H1 (cell line): Measurements from ENCODE around the gene FKBP1A. TPM values are rescaled to one million over a fixed set of nuclear protein-coding genes. Genes with fewer than 3 reads are reported as not detected.

Experiments
- CTCF ChIA-PET: fragments of 300-600 bp; sonication (Branson Sonifier 250); formaldehyde crosslinking; loops from one replicate; lab custom pipeline; 2021; ENCODE audit not compliant: partially characterized antibody; lab: Charles Lee
- POLR2A ChIA-PET: fragments of 300-600 bp; sonication (Branson Sonifier 250); formaldehyde crosslinking; loops from one replicate; lab custom pipeline; 2021; ENCODE audit warnings: inconsistent platforms; ENCODE audit not compliant: partially characterized antibody; lab: Charles Lee
- DNase-seq, 2 experiments: peaks; one replicate each; pipeline versions ENCODE4 v3.0.0 to v3.0.0-alpha.2; 2010 to 2022; ENCODE audit warnings: low spot score in 2 of 2, low read depth in 1 of 2, mixed read lengths in 1 of 2
- FAIRE-seq: peaks from 2 replicates; lab custom pipeline; 2011; peaks lifted over from hg19 to GRCh38; lab: Jason Lieb, UNC
- H2AFZ ChIP-seq: 2 replicates; pipeline ENCODE4 v1.8.1; 2012; ENCODE audit warnings: low read length, inconsistent platforms
- H2AK5ac ChIP-seq: 2 replicates; pipeline ENCODE4 v1.6.1; 2013; ENCODE audit warnings: low read depth, low read length
- H2BK120ac ChIP-seq: replicated peaks from 2 replicates; pipeline ENCODE3; 2013; ENCODE audit warnings: low read depth, low read length, inconsistent platforms
- H2BK12ac ChIP-seq: 2 replicates; pipeline ENCODE4 v1.6.1; 2013; ENCODE audit warnings: low read depth, low read length
- H2BK15ac ChIP-seq: 2 replicates; pipeline ENCODE4 v1.6.1; 2013; ENCODE audit warnings: low read length
- H2BK20ac ChIP-seq: 2 replicates; pipeline ENCODE4 v1.6.1; 2013; ENCODE audit warnings: low read length
- H2BK5ac ChIP-seq: 2 replicates; pipeline ENCODE4 v1.6.1; 2013; ENCODE audit warnings: low read depth, low read length
- H3K14ac ChIP-seq: 2 replicates; pipeline ENCODE4 v1.6.1; 2013; ENCODE audit warnings: inconsistent platforms; ENCODE audit not compliant: insufficient read length
- H3K18ac ChIP-seq: 2 replicates; pipeline ENCODE4 v1.6.1; 2013; ENCODE audit warnings: low read length; ENCODE audit errors: extremely low read depth
- H3K23ac ChIP-seq: 2 replicates; pipeline ENCODE4 v1.6.1; 2013; ENCODE audit warnings: inconsistent platforms; ENCODE audit not compliant: insufficient read length
- H3K23me2 ChIP-seq: 2 replicates; pipeline ENCODE4 v1.6.1; 2013; ENCODE audit warnings: low read depth, low read length
- H3K27ac ChIP-seq: 2 replicates; pipeline ENCODE4 v1.6.1; 2011; ENCODE audit warnings: low read depth, low read length, inconsistent platforms
- H3K27me3 ChIP-seq, 4 experiments: replicated peaks in 1 of 4; 1 replicate in 1 of 4; 2 replicates in 3 of 4; pipeline versions ENCODE4 v1.6.1 to v1.8.1; 2011 to 2013; ENCODE audit warnings: low read length in 3 of 4, mild to moderate bottlenecking in 3 of 4, inconsistent platforms in 2 of 4, mixed read lengths in 2 of 4, moderate library complexity in 1 of 4; ENCODE audit not compliant: control insufficient read depth in 3 of 4, insufficient read depth in 3 of 4; ENCODE audit errors: extremely low read depth in 1 of 4
- H3K36me3 ChIP-seq, 4 experiments: 2 replicates each; pipeline versions ENCODE4 v1.6.1 to v1.8.1; 2011 to 2013; ENCODE audit warnings: mild to moderate bottlenecking in 4 of 4, low read length in 3 of 4, moderate library complexity in 2 of 4, control low read depth in 1 of 4, inconsistent platforms in 1 of 4; ENCODE audit not compliant: insufficient read depth in 4 of 4, control insufficient read depth in 2 of 4
- H3K4ac ChIP-seq: replicated peaks from 2 replicates; pipeline ENCODE3; 2013; ENCODE audit warnings: low read length, low read depth, mixed read lengths, inconsistent platforms; ENCODE audit not compliant: insufficient read length
- H3K4me1 ChIP-seq, 4 experiments: replicated peaks in 1 of 4; 1 replicate in 1 of 4; 2 replicates in 3 of 4; pipeline versions ENCODE4 v1.6.1 to v1.8.1; 2011 to 2013; ENCODE audit warnings: low read length in 3 of 4, inconsistent platforms in 2 of 4, mixed read lengths in 1 of 4; ENCODE audit not compliant: insufficient read depth in 4 of 4, control insufficient read depth in 3 of 4
- H3K4me2 ChIP-seq, 2 experiments: 2 replicates each; pipeline versions ENCODE4 v1.6.1 to v1.8.1; 2011 to 2013; ENCODE audit warnings: low read depth in 2 of 2, low read length in 2 of 2, control low read depth in 1 of 2, inconsistent platforms in 1 of 2, mild to moderate bottlenecking in 1 of 2; ENCODE audit not compliant: insufficient read depth in 1 of 2
- H3K4me3 ChIP-seq, 4 experiments: fragments of 200-600, 300-600 bp in 1 of 4; sonication (generic), shearing (Covaris generic), sonication (Bioruptor Twin) in 1 of 4; 2 replicates each; pipeline versions ENCODE4 v1.5.1 to v1.8.1; 2011 to 2016; ENCODE audit warnings: low read length in 4 of 4, low read depth in 3 of 4, control low read depth in 2 of 4, inconsistent platforms in 2 of 4, mild to moderate bottlenecking in 2 of 4, mixed read lengths in 1 of 4, moderate library complexity in 1 of 4; ENCODE audit not compliant: insufficient read depth in 2 of 4; ENCODE audit errors: extremely low read depth in 1 of 4
- H3K56ac ChIP-seq: replicated peaks from 2 replicates; pipeline ENCODE3; 2013; ENCODE audit warnings: low read depth, mild to moderate bottlenecking, mixed read lengths, low read length, inconsistent platforms; ENCODE audit not compliant: insufficient read length
- H3K79me1 ChIP-seq: 2 replicates; pipeline ENCODE4 v1.6.1; 2013; ENCODE audit warnings: low read depth, low read length, control low read depth
- H3K79me2 ChIP-seq, 2 experiments: 2 replicates each; pipeline versions ENCODE4 v1.6.1 to v1.8.1; 2012 to 2013; ENCODE audit warnings: low read length in 2 of 2, mild to moderate bottlenecking in 2 of 2, inconsistent platforms in 1 of 2; ENCODE audit not compliant: insufficient read depth in 2 of 2, control insufficient read depth in 1 of 2
- H3K9ac ChIP-seq, 4 experiments: replicated peaks in 1 of 4; 1 replicate in 1 of 4; 2 replicates in 3 of 4; pipeline versions ENCODE4 v1.6.1 to v1.8.1; 2011 to 2013; ENCODE audit warnings: low read depth in 3 of 4, low read length in 3 of 4, control low read depth in 2 of 4, mild to moderate bottlenecking in 2 of 4, moderate library complexity in 2 of 4, inconsistent platforms in 1 of 4; ENCODE audit errors: extremely low read depth in 1 of 4
- H3K9me3 ChIP-seq, 2 experiments: 2 replicates each; pipeline versions ENCODE4 v1.6.1 to v1.8.1; 2012 to 2013; ENCODE audit warnings: mild to moderate bottlenecking in 2 of 2, moderate library complexity in 2 of 2, control low read depth in 1 of 2, inconsistent platforms in 1 of 2, low read depth in 1 of 2, low read length in 1 of 2, mixed read lengths in 1 of 2; ENCODE audit not compliant: insufficient read depth in 2 of 2
- H4K20me1 ChIP-seq, 2 experiments: replicated peaks in 1 of 2; 2 replicates each; pipeline versions ENCODE3 to v1.8.1; 2011 to 2013; ENCODE audit warnings: inconsistent platforms in 2 of 2, low read length in 2 of 2, mild to moderate bottlenecking in 1 of 2; ENCODE audit not compliant: insufficient read depth in 2 of 2, control insufficient read depth in 1 of 2
- H4K5ac ChIP-seq: 2 replicates; pipeline ENCODE4 v1.6.1; 2013; ENCODE audit warnings: low read length, low read depth, mixed read lengths, inconsistent platforms; ENCODE audit not compliant: insufficient read length
- H4K8ac ChIP-seq: 2 replicates; pipeline ENCODE4 v1.8.0; 2013; ENCODE audit warnings: mild to moderate bottlenecking, moderate library complexity, low read length, inconsistent platforms; ENCODE audit not compliant: insufficient read depth; ENCODE audit errors: extremely low read depth
- H4K91ac ChIP-seq: replicated peaks from 2 replicates; pipeline ENCODE3; 2013; ENCODE audit warnings: low read length, mixed read lengths, inconsistent platforms; ENCODE audit not compliant: insufficient read length
- BRCA1 ChIP-seq: IDR thresholded peaks from 2 replicates; pipeline ENCODE4 v1.6.1; 2012; ENCODE audit warnings: low read depth, low read length, improper control_type of control experiment
- FOSL1 ChIP-seq: IDR thresholded peaks from 2 replicates; pipeline ENCODE4 v1.6.1; 2011; ENCODE audit warnings: mild to moderate bottlenecking, low read depth, low read length, moderate library complexity; ENCODE audit not compliant: insufficient read depth
- GABPA ChIP-seq: IDR thresholded peaks from 2 replicates; pipeline ENCODE4 v1.6.1; 2011; ENCODE audit warnings: mild to moderate bottlenecking, low read length, moderate library complexity, borderline replicate concordance; ENCODE audit not compliant: insufficient read depth
- KDM5A ChIP-seq: fragments of 200-600 bp; IDR thresholded peaks from 2 replicates; pipeline ENCODE4 v1.7.1; 2012; ENCODE audit warnings: mild to moderate bottlenecking, low read length, inconsistent platforms, mixed read lengths
- PHF8 ChIP-seq: fragments of 200-600 bp; sonication (generic); conservative IDR thresholded peaks from 2 replicates; pipeline ENCODE4 v1.7.1; 2012; ENCODE audit warnings: low read depth, mild to moderate bottlenecking, inconsistent platforms, low read length, moderate library complexity
- POU5F1 ChIP-seq: IDR thresholded peaks from 2 replicates; pipeline ENCODE4 v1.6.1; 2011; ENCODE audit warnings: low read depth, mild to moderate bottlenecking, low read length, moderate library complexity
- SIRT6 ChIP-seq: IDR thresholded peaks from one replicate; pipeline ENCODE4 v1.7.1; 2012; ENCODE audit warnings: low read length, inconsistent platforms
- WGBS, 2 experiments: shearing (Covaris generic) in 1 of 2; methylation state at CpG; one replicate each; pipeline versions ENCODE4 v1.1.6 to v1.1.7; 2013 to 2015; ENCODE audit warnings: low lambda C conversion rate in 2 of 2, mixed read lengths in 2 of 2, inconsistent platforms in 1 of 2, low coverage in 1 of 2, missing lambda C conversion rate in 1 of 2; ENCODE audit not compliant: insufficient replicate concordance in 2 of 2, insufficient coverage in 1 of 2, insufficient read length in 1 of 2; ENCODE audit errors: extremely low coverage in 1 of 2, missing lambda C conversion rate in 1 of 2; 5-methylcytosine and 5-hydroxymethylcytosine counted together
- polyA plus RNA-seq, 7 experiments: library from polyadenylated mRNA; depleted of rRNA in 3 of 7; stranded (reverse) in 5 of 7; unstranded in 2 of 7; fragments of >200 nt in 5 of 7; fragments of 200-250 nt in 2 of 7; gene quantifications; 1 replicate in 5 of 7; 2 replicates in 1 of 7; 4 replicates in 1 of 7; pipeline versions ENCODE4 v1.2.1 to v1.2.3, GENCODE V29; 2011 to 2013; ENCODE audit warnings: missing spikeins in 2 of 7, mixed read lengths in 2 of 7
- total RNA-seq: library from RNA; stranded (reverse); fragmentation: NEBNext Ultra II Directional; extraction: Animal tissue kit (Norgen Biotek cat#: 25700); gene quantifications from 2 replicates; pipeline ENCODE4 v1.2.1, GENCODE V29; 2021

Gene FKBP1A
- total and polyA plus RNA-seq, 2 of the 8 experiments (the other 6 are each of a cell fraction or from before 2014, with no cell fraction given): 250 to 685 TPM

GRCh38 chr20:1321654-1321939 lies 71.3 kb downstream of the FKBP1A start:
- DNase-seq: no peak
- peaks cover 2 to 7% (median 3%) of the 10 kb centered on the region in 4 experiments; a peak in 6 of 7 replicates for H3K4me1 ChIP-seq
- H3K14ac ChIP-seq: no peak overlapping the region
- H2BK20ac ChIP-seq: no peak overlapping the region
- H3K9ac ChIP-seq: no peak overlapping the region
- H3K27ac ChIP-seq: no peak overlapping the region
- H2BK5ac ChIP-seq: no peak overlapping the region
- H3K79me1 ChIP-seq: peaks cover 6% of the 10 kb centered on the region
- no peaks in the 10 kb centered on the region for H3K9me3 ChIP-seq
- WGBS, 2 experiments: 87% methylated on average over 4 of the region's 4 CpGs; no CpG with 5 or more reads in 1 of the 2 experiments
- H3K79me2 ChIP-seq: peaks cover 6 to 13% of the 10 kb centered on the region in 2 experiments
- peaks cover 10% of the 10 kb centered on the region for H3K23me2 ChIP-seq
- H2BK15ac ChIP-seq: no peak overlapping the region
- no peak overlapping the region for H2AK5ac ChIP-seq
- FAIRE-seq: no peak
- no peak overlapping the region for H4K5ac ChIP-seq
- no peak overlapping the region for H3K4me2 ChIP-seq
- H2AFZ ChIP-seq: no peak overlapping the region
- H4K8ac ChIP-seq: no peak overlapping the region
- no peak overlapping the region for H3K4me3 ChIP-seq
- H3K18ac ChIP-seq: no peak overlapping the region
- H3K56ac ChIP-seq: no peak overlapping the region
- no peaks in the 10 kb centered on the region for H3K36me3 ChIP-seq
- H3K4ac ChIP-seq: no peak overlapping the region
- CTCF ChIA-PET: interaction anchor here (1.0 to 3.6 kb wide), 11 partner anchors 9 to 182 kb away, joined by 3 to 28 read pairs (median 4); no protein-coding TSS in a partner anchor
- H4K91ac ChIP-seq: no peak overlapping the region
- TF ChIP-seq KDM5A: no peak
- TF ChIP-seq SIRT6: no peak
- TF ChIP-seq GABPA: no peak
- no peak for TF ChIP-seq BRCA1
- no peak for TF ChIP-seq FOSL1
- TF ChIP-seq POU5F1: no peak
- TF ChIP-seq PHF8: no peak
- TF ChIP-seq, all 59 proteins: peak for 0
- H4K20me1 ChIP-seq: peaks cover 3% of the 10 kb centered on the region in 2 experiments
- H2BK12ac ChIP-seq: no peak overlapping the region
- POLR2A ChIA-PET: interaction anchor here (0.9 to 2.4 kb wide), 4 partner anchors 9 to 106 kb away, joined by 3 to 6 read pairs (median 5); no protein-coding TSS in a partner anchor
- no peak overlapping the region for H3K23ac ChIP-seq
- H2BK120ac ChIP-seq: no peak overlapping the region
- no peaks in the 10 kb centered on the region; a peak in 2 of 7 replicates for H3K27me3 ChIP-seq
